HL-60 (cell line): ENCODE results near the gene CHI3L2.

Experiments
- GABPA ChIP-seq: IDR thresholded peaks from 2 replicates; pipeline ENCODE4 v1.6.1; 2012; ENCODE audit warnings: low read depth
- POLR2AphosphoS5 ChIP-seq: IDR thresholded peaks from 2 replicates; pipeline ENCODE4 v1.6.1; 2012; ENCODE audit warnings: low read depth
- SPI1 ChIP-seq: IDR thresholded peaks from 2 replicates; pipeline ENCODE4 v1.6.1; 2012; ENCODE audit warnings: low read depth, mild to moderate bottlenecking, borderline replicate concordance
- TF ChIP-seq, protein P1 (sequence below): IDR thresholded peaks from one replicate; pipeline ENCODE4 v1.5.1; 2011; ENCODE audit warnings: low read length, control low read depth, inconsistent platforms; ENCODE audit not compliant: insufficient read depth
- TF ChIP-seq, protein P2 (sequence below): IDR thresholded peaks from 2 replicates; pipeline ENCODE4 v1.6.1; 2012; ENCODE audit warnings: low read depth; ENCODE audit not compliant: insufficient replicate concordance

DNA sequence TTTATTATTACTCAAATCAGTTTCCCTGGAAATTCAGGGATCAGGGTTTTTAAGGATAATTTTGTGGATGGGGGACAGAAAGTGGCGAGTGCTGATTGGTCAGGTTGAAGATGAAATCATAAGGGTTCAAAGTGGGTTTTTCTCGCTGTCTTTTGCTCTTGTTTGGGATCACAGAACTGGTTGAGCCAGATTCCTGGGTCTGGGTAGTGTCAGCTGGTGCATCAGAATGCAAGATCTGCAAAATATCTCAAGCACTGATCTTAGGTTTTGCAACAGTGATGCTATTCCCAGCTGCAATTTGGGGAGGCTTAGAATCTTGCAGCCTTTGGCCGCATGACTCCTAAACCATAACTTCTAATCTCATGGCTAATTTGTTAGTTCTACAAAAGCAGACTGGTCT, 9.3 kb downstream of the CHI3L2 start:
- TF ChIP-seq, protein P1, sequence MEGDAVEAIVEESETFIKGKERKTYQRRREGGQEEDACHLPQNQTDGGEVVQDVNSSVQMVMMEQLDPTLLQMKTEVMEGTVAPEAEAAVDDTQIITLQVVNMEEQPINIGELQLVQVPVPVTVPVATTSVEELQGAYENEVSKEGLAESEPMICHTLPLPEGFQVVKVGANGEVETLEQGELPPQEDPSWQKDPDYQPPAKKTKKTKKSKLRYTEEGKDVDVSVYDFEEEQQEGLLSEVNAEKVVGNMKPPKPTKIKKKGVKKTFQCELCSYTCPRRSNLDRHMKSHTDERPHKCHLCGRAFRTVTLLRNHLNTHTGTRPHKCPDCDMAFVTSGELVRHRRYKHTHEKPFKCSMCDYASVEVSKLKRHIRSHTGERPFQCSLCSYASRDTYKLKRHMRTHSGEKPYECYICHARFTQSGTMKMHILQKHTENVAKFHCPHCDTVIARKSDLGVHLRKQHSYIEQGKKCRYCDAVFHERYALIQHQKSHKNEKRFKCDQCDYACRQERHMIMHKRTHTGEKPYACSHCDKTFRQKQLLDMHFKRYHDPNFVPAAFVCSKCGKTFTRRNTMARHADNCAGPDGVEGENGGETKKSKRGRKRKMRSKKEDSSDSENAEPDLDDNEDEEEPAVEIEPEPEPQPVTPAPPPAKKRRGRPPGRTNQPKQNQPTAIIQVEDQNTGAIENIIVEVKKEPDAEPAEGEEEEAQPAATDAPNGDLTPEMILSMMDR = no peak
- TF ChIP-seq, protein P2, sequence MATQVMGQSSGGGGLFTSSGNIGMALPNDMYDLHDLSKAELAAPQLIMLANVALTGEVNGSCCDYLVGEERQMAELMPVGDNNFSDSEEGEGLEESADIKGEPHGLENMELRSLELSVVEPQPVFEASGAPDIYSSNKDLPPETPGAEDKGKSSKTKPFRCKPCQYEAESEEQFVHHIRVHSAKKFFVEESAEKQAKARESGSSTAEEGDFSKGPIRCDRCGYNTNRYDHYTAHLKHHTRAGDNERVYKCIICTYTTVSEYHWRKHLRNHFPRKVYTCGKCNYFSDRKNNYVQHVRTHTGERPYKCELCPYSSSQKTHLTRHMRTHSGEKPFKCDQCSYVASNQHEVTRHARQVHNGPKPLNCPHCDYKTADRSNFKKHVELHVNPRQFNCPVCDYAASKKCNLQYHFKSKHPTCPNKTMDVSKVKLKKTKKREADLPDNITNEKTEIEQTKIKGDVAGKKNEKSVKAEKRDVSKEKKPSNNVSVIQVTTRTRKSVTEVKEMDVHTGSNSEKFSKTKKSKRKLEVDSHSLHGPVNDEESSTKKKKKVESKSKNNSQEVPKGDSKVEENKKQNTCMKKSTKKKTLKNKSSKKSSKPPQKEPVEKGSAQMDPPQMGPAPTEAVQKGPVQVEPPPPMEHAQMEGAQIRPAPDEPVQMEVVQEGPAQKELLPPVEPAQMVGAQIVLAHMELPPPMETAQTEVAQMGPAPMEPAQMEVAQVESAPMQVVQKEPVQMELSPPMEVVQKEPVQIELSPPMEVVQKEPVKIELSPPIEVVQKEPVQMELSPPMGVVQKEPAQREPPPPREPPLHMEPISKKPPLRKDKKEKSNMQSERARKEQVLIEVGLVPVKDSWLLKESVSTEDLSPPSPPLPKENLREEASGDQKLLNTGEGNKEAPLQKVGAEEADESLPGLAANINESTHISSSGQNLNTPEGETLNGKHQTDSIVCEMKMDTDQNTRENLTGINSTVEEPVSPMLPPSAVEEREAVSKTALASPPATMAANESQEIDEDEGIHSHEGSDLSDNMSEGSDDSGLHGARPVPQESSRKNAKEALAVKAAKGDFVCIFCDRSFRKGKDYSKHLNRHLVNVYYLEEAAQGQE = no peak
- no peak for TF ChIP-seq POLR2AphosphoS5
- TF ChIP-seq SPI1 = no peak
- TF ChIP-seq GABPA = no peak
